Fibroblast of skin of back (primary cell): ENCODE results near the gene SLC39A8.
"Not testable (repeated sequence)": the region's sequence is repeated elsewhere in the genome, so short reads cannot be mapped to it uniquely, and the experiment has no call there.

Source experiments
- DNase-seq: peaks from one replicate; pipeline ENCODE4 v3.0.0-alpha.2; 2013

The SLC39A8 gene

GRCh38 chr4:102298716-102299115 is 46.6 kb downstream of the SLC39A8 start:
- DNase-seq = no peak

GRCh38 chr4:102295153-102295862 is 50.0 kb downstream of the SLC39A8 start:
- DNase-seq = no peak

GRCh38 chr4:102288497-102288896 is 56.8 kb downstream of the SLC39A8 start:
- DNase-seq = no peak

GRCh38 chr4:102285831-102286230 is 59.5 kb downstream of the SLC39A8 start:
- DNase-seq = no peak

DNA sequence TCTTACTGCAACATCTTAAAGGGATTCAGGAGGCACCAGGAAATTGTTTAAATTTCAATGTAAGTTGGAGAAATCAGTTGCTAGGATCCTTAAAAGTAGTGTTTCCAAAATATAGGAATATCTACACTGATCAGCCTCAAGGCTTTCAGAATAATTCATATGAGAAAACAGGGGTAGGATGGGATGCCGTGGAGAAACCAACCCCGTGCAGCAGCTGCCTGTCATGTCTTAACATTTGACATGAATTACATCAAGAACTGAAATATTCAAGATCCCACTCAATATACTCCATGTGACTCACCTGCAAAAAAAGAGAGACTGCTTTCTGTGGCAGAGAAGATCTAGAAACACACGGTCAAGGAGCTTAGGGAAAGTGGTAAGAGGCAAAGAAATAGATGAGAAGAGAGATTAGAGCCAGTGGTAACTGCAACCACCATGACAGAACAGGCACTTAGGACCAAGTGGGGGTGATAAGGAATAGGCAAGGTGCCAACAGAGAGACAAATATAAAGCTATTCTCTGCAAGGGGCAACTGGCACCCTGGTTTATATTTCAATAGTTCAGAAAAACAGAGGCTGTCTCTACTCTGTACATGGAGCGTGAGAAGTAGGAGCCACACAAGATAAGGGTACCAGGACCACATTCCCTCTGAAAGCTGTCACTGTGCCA is 64.0 kb downstream of the SLC39A8 start:
- DNase-seq = no peak

DNA sequence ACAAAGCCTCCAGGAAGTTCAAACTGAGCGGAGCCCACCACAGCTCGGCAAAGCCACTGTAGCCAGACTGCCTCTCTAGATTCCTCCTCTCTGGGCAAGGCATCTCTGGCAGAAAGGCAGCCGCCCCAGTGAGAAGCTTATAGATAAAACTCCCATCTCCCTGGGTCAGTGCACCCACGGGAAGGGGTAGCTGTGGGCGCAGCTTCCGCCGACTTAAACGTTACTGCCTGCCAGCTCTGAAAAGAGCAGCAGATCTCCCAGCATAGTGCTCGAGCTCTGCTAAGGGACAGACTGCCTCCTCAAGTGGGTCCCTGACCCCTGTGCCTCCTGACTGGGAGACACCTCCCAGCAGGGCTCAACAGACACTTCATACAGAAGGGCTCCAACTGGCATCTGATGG is 72.0 kb downstream of the SLC39A8 start:
- DNase-seq = not testable (repeated sequence)

GRCh38 chr4:102272318-102272717 is 73.0 kb downstream of the SLC39A8 start:
- no peak for DNase-seq

DNA sequence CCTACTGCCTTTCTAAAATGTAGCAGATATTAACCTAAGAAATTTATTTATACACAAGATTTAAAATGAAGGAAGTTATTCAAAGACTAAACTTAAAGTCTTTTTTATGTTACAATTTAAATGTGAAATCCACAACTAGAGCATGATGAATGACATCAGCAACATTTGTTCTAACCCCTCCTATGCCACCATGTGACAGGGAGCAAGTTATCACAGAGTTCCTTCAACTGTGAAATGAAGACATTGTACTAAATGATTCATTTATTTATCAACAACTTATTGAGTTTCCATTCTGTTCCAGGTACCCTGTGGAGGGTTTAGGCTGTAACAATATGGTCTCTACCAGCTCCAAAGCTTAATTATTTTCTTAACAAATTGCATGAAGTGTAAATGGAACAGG is 76.9 kb downstream of the SLC39A8 start:
- DNase-seq = no peak

GRCh38 chr4:102263024-102263787 is 82.1 kb downstream of the SLC39A8 start:
- DNase-seq = peak; percentile 49

DNA sequence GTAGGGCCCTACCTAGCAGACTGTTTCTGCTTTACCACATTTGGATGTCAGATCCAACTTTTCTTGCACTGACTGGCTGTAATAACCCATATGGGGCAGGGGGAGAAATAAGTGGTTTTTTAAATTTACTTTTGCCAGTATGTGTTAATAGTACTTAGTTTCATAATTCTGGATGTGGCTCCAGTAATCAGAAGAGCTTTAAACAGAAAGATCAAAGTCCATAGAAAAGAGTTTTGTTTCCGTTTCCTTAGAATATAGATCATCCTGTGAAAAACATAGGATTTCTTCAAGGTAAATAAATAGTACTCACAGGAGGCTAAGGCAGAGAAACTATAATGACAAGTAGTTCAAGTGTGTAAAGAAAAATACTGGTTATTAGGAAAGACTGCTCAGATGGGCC is 85.6 kb downstream of the SLC39A8 start:
- no peak for DNase-seq

DNA sequence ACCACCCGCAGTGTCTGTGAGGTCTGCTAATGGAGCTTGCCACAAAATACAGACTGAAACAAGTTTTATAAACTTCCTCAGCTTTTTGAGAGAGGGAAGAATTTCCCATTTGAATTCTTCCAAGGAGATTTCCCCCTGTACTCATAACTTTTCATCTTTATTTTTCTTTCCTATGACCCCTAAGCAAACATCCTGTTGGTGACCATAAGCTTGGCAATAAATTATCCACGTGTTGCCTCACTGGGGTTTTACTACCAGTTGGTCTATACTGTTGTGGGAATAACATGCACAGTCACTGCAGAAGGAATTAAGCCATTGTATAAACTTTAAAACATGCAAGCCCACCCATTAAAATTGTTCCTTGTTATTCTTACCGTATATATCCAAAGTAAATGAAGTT is 86.2 kb downstream of the SLC39A8 start:
- DNase-seq = no peak

- no peak for DNase-seq
Measured at GRCh38 chr4:102256321-102256720, 89.0 kb downstream of the SLC39A8 start.

DNA sequence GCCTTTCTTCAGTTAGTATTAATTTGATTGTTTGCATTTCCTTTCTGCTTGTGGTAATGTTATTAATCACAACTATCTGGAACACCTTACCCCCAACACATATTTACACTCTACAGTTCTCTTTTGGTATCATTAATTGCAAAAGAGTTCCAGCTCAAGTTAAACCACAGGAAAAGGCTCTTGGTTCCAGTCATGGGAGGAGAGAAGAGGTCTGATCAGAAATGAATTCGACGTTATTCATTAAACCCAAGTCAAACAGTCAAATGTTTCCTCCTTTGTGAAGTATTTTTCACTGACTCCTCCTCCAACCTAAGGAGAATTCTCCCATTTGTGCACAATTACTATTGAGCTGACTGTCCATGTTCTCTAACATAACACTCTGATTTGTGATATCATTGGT is 91.4 kb downstream of the SLC39A8 start:
- DNase-seq = no peak

GRCh38 chr4:102252171-102252570 is 93.1 kb downstream of the SLC39A8 start:
- no peak for DNase-seq

DNA sequence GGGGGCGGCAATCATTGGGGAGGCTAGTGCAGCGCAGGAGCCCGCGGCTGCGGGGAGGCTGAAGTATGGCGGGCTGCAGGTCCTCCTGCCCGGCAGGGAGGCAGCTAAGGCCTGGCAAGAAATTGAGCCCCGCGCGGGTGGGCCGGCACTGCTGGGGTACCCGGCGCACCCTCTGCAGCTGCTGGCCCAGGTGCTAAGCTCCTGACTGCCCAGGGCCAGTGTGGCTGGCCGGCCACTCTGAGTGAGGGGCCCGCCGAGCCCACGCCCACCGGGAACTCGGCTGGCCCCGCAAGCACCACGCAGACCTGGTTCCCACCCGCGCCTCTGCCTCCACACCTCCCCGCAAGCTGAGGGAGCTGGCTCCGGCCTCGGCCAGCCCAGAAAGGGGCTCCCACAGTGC is 94.9 kb downstream of the SLC39A8 start:
- DNase-seq = no peak

- DNase-seq = peak; percentile 25
Measured at GRCh38 chr4:102247041-102247440, 98.2 kb downstream of the SLC39A8 start.

GRCh38 chr4:102246416-102246815 is 98.9 kb downstream of the SLC39A8 start:
- no peak for DNase-seq

- no peak for DNase-seq
Measured at GRCh38 chr4:102244878-102245535, 100.3 kb downstream of the SLC39A8 start.

GRCh38 chr4:102243296-102243695 is 102.0 kb downstream of the SLC39A8 start:
- not testable (repeated sequence) for DNase-seq

GRCh38 chr4:102234243-102234838 is 110.9 kb downstream of the SLC39A8 start:
- DNase-seq = no peak

DNA sequence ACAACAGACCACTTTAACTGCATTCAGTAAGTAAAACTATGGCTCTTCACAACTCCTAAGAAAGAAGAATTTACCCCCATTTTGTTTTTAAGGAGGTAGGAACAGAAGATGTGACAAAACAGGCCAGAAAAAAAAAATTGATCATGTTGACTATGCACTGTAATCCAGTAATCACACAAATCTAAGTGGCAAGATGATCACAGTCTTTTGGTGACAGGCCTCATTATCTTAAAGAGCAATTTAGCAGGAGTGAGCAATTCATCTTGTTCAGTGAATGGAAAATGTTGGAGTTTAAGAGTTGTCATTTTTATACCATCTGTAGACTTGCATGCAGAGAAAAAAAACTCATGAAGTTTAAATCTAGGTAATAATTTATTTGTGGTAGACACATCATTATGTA is 115.1 kb downstream of the SLC39A8 start:
- DNase-seq = no peak

- no peak for DNase-seq
Measured at GRCh38 chr4:102227388-102227787, 117.9 kb downstream of the SLC39A8 start.

DNA sequence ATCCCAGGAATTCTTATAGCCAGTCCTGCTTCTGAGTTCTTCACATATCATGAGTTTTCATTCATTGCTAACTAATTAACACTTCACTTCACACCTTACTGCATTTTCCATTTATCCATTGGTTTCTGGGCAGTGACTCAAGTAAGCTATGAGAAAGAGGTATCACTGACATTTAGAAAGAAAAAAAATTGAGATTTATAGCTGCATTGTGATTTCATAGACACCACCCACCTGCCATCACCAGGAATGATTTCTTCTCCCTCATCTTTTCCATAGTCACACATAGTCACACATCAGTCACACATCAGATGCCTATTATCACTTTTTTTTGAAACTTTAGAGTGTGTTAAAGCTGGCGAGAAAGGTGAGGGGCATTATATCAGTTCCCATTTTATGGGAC is 121.8 kb downstream of the SLC39A8 start:
- no peak for DNase-seq
